GM18868 (cell line): ENCODE results near the gene ABHD11.
"Not testable (repeated sequence)": the region's sequence is repeated elsewhere in the genome, so short reads cannot be mapped to it uniquely, and the experiment has no call there.

Source experiments
- ATAC-seq: cut with Tn5 transposase; IDR thresholded peaks from one replicate; pipeline ENCODE4 v1.9.1; 2021; ENCODE audit warnings: mild to moderate bottlenecking, moderate library complexity; ENCODE audit not compliant: unreplicated experiment

Gene ABHD11

GRCh38 chr7:73720443-73720842 is 18.2 kb downstream of the ABHD11 start:
- ATAC-seq: not testable (repeated sequence)

- ATAC-seq: no peak
Observed at GRCh38 chr7:73719806-73720169, 18.8 kb downstream of the ABHD11 start.

GRCh38 chr7:73718905-73719805 is 19.4 kb downstream of the ABHD11 start, which contains the start of gene STX1A:
TSS of gene STX1A (minus strand) at chr7:73719669. CDS start at chr7:73719631, 38 bp downstream.
- ATAC-seq: peak; percentile 46

- no peak for ATAC-seq
Observed at GRCh38 chr7:73718438-73718881, 20.1 kb downstream of the ABHD11 start.

- peak; percentile 44 for ATAC-seq
Observed at GRCh38 chr7:73717991-73718405, 20.6 kb downstream of the ABHD11 start.

GRCh38 chr7:73717025-73717807 is 21.4 kb downstream of the ABHD11 start:
- no peak for ATAC-seq

- no peak for ATAC-seq
Observed at GRCh38 chr7:73716318-73716890, 22.2 kb downstream of the ABHD11 start.

GRCh38 chr7:73715648-73716317 is 22.8 kb downstream of the ABHD11 start:
- peak; percentile 57 for ATAC-seq

- ATAC-seq: not testable (repeated sequence)
Observed at GRCh38 chr7:73713319-73713718, 25.3 kb downstream of the ABHD11 start.

GRCh38 chr7:73712773-73713172 is 25.8 kb downstream of the ABHD11 start:
- no peak for ATAC-seq

- no peak for ATAC-seq
Observed at GRCh38 chr7:73708961-73709549, 29.5 kb downstream of the ABHD11 start.

GRCh38 chr7:73707045-73707631 is 31.5 kb downstream of the ABHD11 start:
- no peak for ATAC-seq

- ATAC-seq: no peak
Observed at GRCh38 chr7:73706126-73707044, 32.2 kb downstream of the ABHD11 start.

GRCh38 chr7:73705551-73705920 is 33.1 kb downstream of the ABHD11 start:
- no peak for ATAC-seq

GRCh38 chr7:73704640-73705550 is 33.7 kb downstream of the ABHD11 start:
- ATAC-seq: no peak

GRCh38 chr7:73703757-73704639 is 34.6 kb downstream of the ABHD11 start:
- no peak for ATAC-seq

- no peak for ATAC-seq
Observed at GRCh38 chr7:73703225-73703624, 35.4 kb downstream of the ABHD11 start.
